Loucy (cell line): ENCODE results near the gene CYP1A1.

Experiments
- CTCF ChIP-seq: fragments of 200-600 bp; sonication (generic); conservative IDR thresholded peaks from 2 replicates; pipeline ENCODE4 v1.5.1; 2014; ENCODE audit warnings: mild to moderate bottlenecking, antibody characterized with exemption, low read length
- EZH2phosphoT487 ChIP-seq: fragments of 200-600 bp; IDR thresholded peaks from 2 replicates; pipeline ENCODE4 v1.6.1; 2018; ENCODE audit warnings: antibody characterized with exemption, mild to moderate bottlenecking, moderate library complexity, borderline replicate concordance

GRCh38 chr15:74680456-74680855 lies 44.9 kb downstream of the CYP1A1 start:
- TF ChIP-seq CTCF (no peak), EZH2phosphoT487 (no peak)
